T47D (cell line): ENCODE measurements around the gene ADCY2.
A peak's percentile ranks its signal among the peaks of the same experiment; 100 is the strongest.

Experiments used
- DNase-seq, 2 experiments: peaks; one replicate each; pipeline versions ENCODE4 v3.0.0 to v3.0.0-alpha.2; 2011 to 2012; ENCODE audit warnings: low read depth in 1 of 2, low spot score in 1 of 2
- JUND ChIP-seq: IDR thresholded peaks from 2 replicates; pipeline ENCODE4 v1.6.1; 2012; ENCODE audit warnings: low read depth
- in situ Hi-C: cut with HindIII; loops from 2 replicates; pipeline ENCODE4 v1.10.0; 2016; ENCODE audit warnings: low sequenced_read_pairs, low pct_unique_long_range_greater_than_20kb

ADCY2 gene

GRCh38 chr5:7742241-7742656 lies 346.3 kb downstream of the ADCY2 start:
- TF ChIP-seq JUND = no peak
- in situ Hi-C loops = no loop called here
- no peak for DNase-seq

- no peak for TF ChIP-seq JUND
- peak; percentile 61 to 87 for DNase-seq
- in situ Hi-C loops = no loop called here
Observed at GRCh38 chr5:7745882-7746610, 350.1 kb downstream of the ADCY2 start.

DNA sequence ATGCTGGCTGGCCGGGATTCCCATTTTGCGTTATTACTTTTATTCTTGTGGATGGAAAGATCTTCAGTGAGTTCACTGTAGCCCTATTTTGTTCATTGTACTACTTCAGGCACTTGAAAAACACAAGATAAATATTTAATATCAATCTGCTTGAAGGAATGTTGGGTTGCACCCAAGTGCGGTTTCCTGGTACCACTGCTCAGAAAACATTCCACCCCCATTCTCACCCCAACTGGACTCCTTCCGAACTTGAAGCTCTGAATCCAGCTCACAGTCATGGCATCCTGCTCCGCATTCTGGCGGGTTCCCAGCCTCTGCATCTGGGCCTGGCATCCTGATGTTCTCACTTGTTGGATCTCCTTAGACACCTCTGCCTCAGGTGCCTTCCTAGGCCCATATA lies 351.8 kb downstream of the ADCY2 start:
- no peak for DNase-seq
- in situ Hi-C loops = no loop called here
- TF ChIP-seq JUND = no peak

GRCh38 chr5:7749626-7750025 lies 353.7 kb downstream of the ADCY2 start:
- in situ Hi-C loops = no loop called here
- no peak for TF ChIP-seq JUND
- no peak for DNase-seq

- TF ChIP-seq JUND = no peak
- no peak for DNase-seq
- in situ Hi-C loops = no loop called here
Observed at GRCh38 chr5:7751874-7752273, 355.9 kb downstream of the ADCY2 start.

- in situ Hi-C loops = no loop called here
- no peak for DNase-seq
- no peak for TF ChIP-seq JUND
Observed at GRCh38 chr5:7753181-7753580, 357.2 kb downstream of the ADCY2 start.

GRCh38 chr5:7753596-7753995 lies 357.7 kb downstream of the ADCY2 start:
- TF ChIP-seq JUND = no peak
- in situ Hi-C loops = no loop called here
- no peak for DNase-seq

DNA sequence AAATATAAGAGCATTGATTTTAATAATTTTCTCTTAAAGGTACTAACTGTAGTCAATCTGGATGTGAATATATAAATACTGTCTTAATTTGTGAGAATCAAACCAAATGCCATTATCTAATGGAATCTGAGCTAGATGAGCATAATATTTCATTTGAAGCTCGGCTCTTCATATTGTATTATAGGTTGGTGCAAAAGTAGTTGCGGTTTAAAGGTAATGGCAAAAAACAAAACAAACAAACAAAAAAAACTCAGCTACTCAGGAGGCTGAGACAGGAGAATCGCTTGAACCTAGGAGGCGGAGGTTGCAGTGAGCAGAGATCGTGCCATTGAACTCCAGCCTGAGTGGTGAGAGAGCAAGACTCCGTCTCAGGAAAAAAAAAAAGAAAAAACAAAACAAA lies 358.6 kb downstream of the ADCY2 start:
- no peak for DNase-seq
- in situ Hi-C loops = no loop called here
- no peak for TF ChIP-seq JUND

GRCh38 chr5:7754997-7755596 lies 359.2 kb downstream of the ADCY2 start:
- TF ChIP-seq JUND = no peak
- in situ Hi-C loops = no loop called here
- peak; percentile 16 to 78 for DNase-seq

GRCh38 chr5:7755958-7756357 lies 360.0 kb downstream of the ADCY2 start:
- no peak for TF ChIP-seq JUND
- in situ Hi-C loops = no loop called here
- no peak for DNase-seq

- no peak for TF ChIP-seq JUND
- in situ Hi-C loops = no loop called here
- DNase-seq = no peak
Observed at GRCh38 chr5:7756453-7756852, 360.5 kb downstream of the ADCY2 start.

- no peak for TF ChIP-seq JUND
- in situ Hi-C loops = no loop called here
- no peak for DNase-seq
Observed at GRCh38 chr5:7759257-7759871, 363.4 kb downstream of the ADCY2 start.

DNA sequence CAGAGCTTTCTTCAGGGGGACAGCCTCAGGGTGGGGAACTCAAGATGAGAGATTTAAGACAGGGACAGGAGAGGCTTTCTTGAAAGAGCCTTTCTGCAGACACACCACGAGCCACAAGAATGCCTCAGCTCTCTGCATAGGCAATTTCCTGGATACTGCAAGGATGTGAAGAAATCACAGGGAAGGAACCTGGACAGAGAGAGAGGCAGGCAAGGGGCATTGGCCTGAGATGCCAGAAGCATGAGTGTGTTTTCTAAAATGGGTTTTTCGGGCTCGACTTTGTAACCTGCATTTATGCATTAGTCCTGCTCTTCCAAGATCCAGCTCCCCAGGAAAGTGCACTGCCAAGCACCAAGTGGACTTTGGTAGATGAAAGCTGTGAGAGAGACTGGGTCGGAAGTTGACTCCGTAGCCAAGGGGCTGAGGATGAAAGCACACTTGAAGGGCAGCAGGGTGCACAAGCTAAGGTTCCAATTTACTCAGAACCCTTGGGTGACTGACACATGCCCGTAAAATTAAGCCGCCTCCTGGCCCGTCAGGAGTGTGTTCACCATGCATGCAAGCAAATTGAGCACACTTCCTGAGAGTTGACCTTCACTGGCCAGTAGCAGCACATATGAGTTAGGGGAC lies 364.1 kb downstream of the ADCY2 start:
- DNase-seq = no peak
- TF ChIP-seq JUND = no peak
- in situ Hi-C loops = no loop called here

GRCh38 chr5:7762267-7762666 lies 366.3 kb downstream of the ADCY2 start:
- no peak for TF ChIP-seq JUND
- DNase-seq = peak; percentile 23 to 79
- in situ Hi-C loops = no loop called here
